Esophagus squamous epithelium (tissue), 4 donors: Measurements from ENCODE around the gene IL17RD.

Experiments used
- CTCF ChIP-seq, 6 experiments: fragments of 450-650 bp in 4 of 6; fragments of 200-600 bp in 2 of 6; sonication (generic) in 2 of 6; IDR thresholded peaks; one replicate each; pipeline ENCODE4 v1.5.1; 2016 to 2019; ENCODE audit warnings: antibody characterized with exemption in 6 of 6, mild to moderate bottlenecking in 4 of 6, moderate library complexity in 4 of 6
- POLR2A ChIP-seq, 4 donors: fragments of 450-650 bp; IDR thresholded peaks; one replicate each; pipeline ENCODE4 v1.6.1; 2017; ENCODE audit warnings: antibody characterized with exemption in 4 of 4, mild to moderate bottlenecking in 4 of 4, moderate library complexity in 3 of 4

DNA sequence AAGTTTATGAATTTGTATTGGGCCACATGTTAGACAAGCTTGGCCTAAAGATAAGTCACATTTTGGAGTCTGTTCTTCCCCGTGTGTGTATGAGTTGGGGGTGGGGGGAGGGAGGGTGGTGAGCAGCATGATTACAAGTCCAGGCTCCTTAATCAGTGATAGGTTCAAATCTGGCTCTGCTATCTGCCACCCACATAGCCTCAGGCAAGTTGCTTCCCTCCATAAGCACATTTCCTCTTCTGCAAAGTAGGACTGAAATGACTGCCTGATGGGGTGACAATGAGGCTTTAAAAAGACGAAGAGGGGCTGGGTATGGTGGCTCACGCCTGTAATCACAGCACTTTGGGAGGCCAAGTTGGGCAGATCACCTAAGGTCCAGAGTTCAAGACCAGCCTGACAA, 105.7 kb downstream of the IL17RD start:
- TF ChIP-seq CTCF (IDR thresholded peaks at IDR 0.05) (no peak), POLR2A (IDR thresholded peaks at IDR 0.05) (no peak)
